Measurements from ENCODE around the gene ZNF644.

The ZNF644 gene

GRCh38 chr1:91020967-91021685 is 709 bp downstream of the ZNF644 start:
- DNase-seq (ENCODE audit: low read depth): peak; percentile 87
- Histone ChIP-seq H3K27me3 (replicated peaks; ENCODE audit: control insufficient read depth, insufficient read depth, low read length) (no peaks in the 10 kb centered on the region), H3K36me3 (ENCODE audit: control insufficient read depth, insufficient read depth, low read length, severe bottlenecking) (no peaks in the 10 kb centered on the region), H3K4me3 (ENCODE audit: low read length) (peak overlapping the region; percentile 99), H3K9me3 (ENCODE audit: control insufficient read depth, low read length) (no peaks in the 10 kb centered on the region), H3K9ac (ENCODE audit: low read length) (peak overlapping the region; percentile 100), H3K4me1 (ENCODE audit: control insufficient read depth, insufficient read depth, low read length) (peaks cover 43% of the 10 kb centered on the region)

- no peaks in the 10 kb centered on the region for H3K36me3 ChIP-seq (ENCODE audit: control insufficient read depth, insufficient read depth, low read length, severe bottlenecking)
- peak overlapping the region; percentile 99 for H3K4me3 ChIP-seq (ENCODE audit: low read length)
- H3K4me1 ChIP-seq (ENCODE audit: control insufficient read depth, insufficient read depth, low read length): peaks cover 43% of the 10 kb centered on the region
- no peaks in the 10 kb centered on the region for H3K27me3 ChIP-seq (replicated peaks; ENCODE audit: control insufficient read depth, insufficient read depth, low read length)
- H3K9ac ChIP-seq (ENCODE audit: low read length): peak overlapping the region; percentile 100
- H3K9me3 ChIP-seq (ENCODE audit: control insufficient read depth, low read length): no peaks in the 10 kb centered on the region
- peak; percentile 46 for DNase-seq (ENCODE audit: low read depth)
Measured at GRCh38 chr1:91020486-91020885, 1.3 kb downstream of the ZNF644 start.

GRCh38 chr1:91018006-91018405 is 3.8 kb downstream of the ZNF644 start:
- H3K27me3 ChIP-seq (replicated peaks; ENCODE audit: control insufficient read depth, insufficient read depth, low read length): no peaks in the 10 kb centered on the region
- peaks cover 47% of the 10 kb centered on the region for H3K4me1 ChIP-seq (ENCODE audit: control insufficient read depth, insufficient read depth, low read length)
- no peak overlapping the region for H3K4me3 ChIP-seq (ENCODE audit: low read length)
- peak; percentile 44 for DNase-seq (ENCODE audit: low read depth)
- no peaks in the 10 kb centered on the region for H3K36me3 ChIP-seq (ENCODE audit: control insufficient read depth, insufficient read depth, low read length, severe bottlenecking)
- no peak overlapping the region for H3K9ac ChIP-seq (ENCODE audit: low read length)
- H3K9me3 ChIP-seq (ENCODE audit: control insufficient read depth, low read length): no peaks in the 10 kb centered on the region

- no peaks in the 10 kb centered on the region for H3K36me3 ChIP-seq (ENCODE audit: control insufficient read depth, insufficient read depth, low read length, severe bottlenecking)
- H3K4me3 ChIP-seq (ENCODE audit: low read length): no peak overlapping the region
- no peaks in the 10 kb centered on the region for H3K9me3 ChIP-seq (ENCODE audit: control insufficient read depth, low read length)
Measured at GRCh38 chr1:91015794-91016550, 5.9 kb downstream of the ZNF644 start.

GRCh38 chr1:91015358-91015780 is 6.5 kb downstream of the ZNF644 start:
- H3K4me1 ChIP-seq (ENCODE audit: control insufficient read depth, insufficient read depth, low read length): peaks cover 38% of the 10 kb centered on the region
- H3K9ac ChIP-seq (ENCODE audit: low read length): no peak overlapping the region
- no peaks in the 10 kb centered on the region for H3K27me3 ChIP-seq (replicated peaks; ENCODE audit: control insufficient read depth, insufficient read depth, low read length)
- no peak for DNase-seq (ENCODE audit: low read depth)
- H3K4me3 ChIP-seq (ENCODE audit: low read length): no peak overlapping the region
- no peaks in the 10 kb centered on the region for H3K36me3 ChIP-seq (ENCODE audit: control insufficient read depth, insufficient read depth, low read length, severe bottlenecking)
- H3K9me3 ChIP-seq (ENCODE audit: control insufficient read depth, low read length): no peaks in the 10 kb centered on the region

More at GRCh38 chr1:91015794-91016550, 5.9 kb downstream of the ZNF644 start:
- DNase-seq (ENCODE audit: low read depth): peak; percentile 19
- H3K9ac ChIP-seq (ENCODE audit: low read length): no peak overlapping the region
- no peaks in the 10 kb centered on the region for H3K27me3 ChIP-seq (replicated peaks; ENCODE audit: control insufficient read depth, insufficient read depth, low read length)
- H3K4me1 ChIP-seq (ENCODE audit: control insufficient read depth, insufficient read depth, low read length): peaks cover 44% of the 10 kb centered on the region

GRCh38 chr1:91014475-91014874 is 7.4 kb downstream of the ZNF644 start:
- DNase-seq (ENCODE audit: low read depth): no peak
- Histone ChIP-seq H3K27me3 (replicated peaks; ENCODE audit: control insufficient read depth, insufficient read depth, low read length) (no peaks in the 10 kb centered on the region), H3K9me3 (ENCODE audit: control insufficient read depth, low read length) (no peaks in the 10 kb centered on the region), H3K36me3 (ENCODE audit: control insufficient read depth, insufficient read depth, low read length, severe bottlenecking) (no peaks in the 10 kb centered on the region), H3K4me3 (ENCODE audit: low read length) (no peak overlapping the region), H3K4me1 (ENCODE audit: control insufficient read depth, insufficient read depth, low read length) (peaks cover 29% of the 10 kb centered on the region), H3K9ac (ENCODE audit: low read length) (no peak overlapping the region)

- DNase-seq (ENCODE audit: low read depth): no peak
- Histone ChIP-seq H3K36me3 (ENCODE audit: control insufficient read depth, insufficient read depth, low read length, severe bottlenecking) (no peaks in the 10 kb centered on the region), H3K4me3 (ENCODE audit: low read length) (no peak overlapping the region), H3K27me3 (replicated peaks; ENCODE audit: control insufficient read depth, insufficient read depth, low read length) (no peaks in the 10 kb centered on the region), H3K9me3 (ENCODE audit: control insufficient read depth, low read length) (no peaks in the 10 kb centered on the region), H3K9ac (ENCODE audit: low read length) (no peak overlapping the region), H3K4me1 (ENCODE audit: control insufficient read depth, insufficient read depth, low read length) (peaks cover 17% of the 10 kb centered on the region)
Measured at GRCh38 chr1:91013302-91013701, 8.5 kb downstream of the ZNF644 start.

GRCh38 chr1:91012196-91012595 is 9.6 kb downstream of the ZNF644 start:
- H3K36me3 ChIP-seq (ENCODE audit: control insufficient read depth, insufficient read depth, low read length, severe bottlenecking): no peaks in the 10 kb centered on the region

GRCh38 chr1:91011726-91012125 is 10.1 kb downstream of the ZNF644 start:
- no peak overlapping the region for H3K4me3 ChIP-seq (ENCODE audit: low read length)
- H3K4me1 ChIP-seq (ENCODE audit: control insufficient read depth, insufficient read depth, low read length): peaks cover 14% of the 10 kb centered on the region
- no peak overlapping the region for H3K9ac ChIP-seq (ENCODE audit: low read length)
- H3K9me3 ChIP-seq (ENCODE audit: control insufficient read depth, low read length): no peaks in the 10 kb centered on the region
- DNase-seq (ENCODE audit: low read depth): peak; percentile 5
- H3K36me3 ChIP-seq (ENCODE audit: control insufficient read depth, insufficient read depth, low read length, severe bottlenecking): no peaks in the 10 kb centered on the region
- H3K27me3 ChIP-seq (replicated peaks; ENCODE audit: control insufficient read depth, insufficient read depth, low read length): no peaks in the 10 kb centered on the region

More at GRCh38 chr1:91012196-91012595, 9.6 kb downstream of the ZNF644 start:
- no peaks in the 10 kb centered on the region for H3K9me3 ChIP-seq (ENCODE audit: control insufficient read depth, low read length)
- no peaks in the 10 kb centered on the region for H3K27me3 ChIP-seq (replicated peaks; ENCODE audit: control insufficient read depth, insufficient read depth, low read length)
- no peak overlapping the region for H3K4me3 ChIP-seq (ENCODE audit: low read length)
- H3K4me1 ChIP-seq (ENCODE audit: control insufficient read depth, insufficient read depth, low read length): peaks cover 14% of the 10 kb centered on the region
- DNase-seq (ENCODE audit: low read depth): no peak
- H3K9ac ChIP-seq (ENCODE audit: low read length): no peak overlapping the region

- Histone ChIP-seq H3K9ac (ENCODE audit: low read length) (no peak overlapping the region), H3K4me3 (ENCODE audit: low read length) (no peak overlapping the region), H3K4me1 (ENCODE audit: control insufficient read depth, insufficient read depth, low read length) (peaks cover 10% of the 10 kb centered on the region), H3K27me3 (replicated peaks; ENCODE audit: control insufficient read depth, insufficient read depth, low read length) (no peaks in the 10 kb centered on the region), H3K36me3 (ENCODE audit: control insufficient read depth, insufficient read depth, low read length, severe bottlenecking) (no peaks in the 10 kb centered on the region), H3K9me3 (ENCODE audit: control insufficient read depth, low read length) (no peaks in the 10 kb centered on the region)
- DNase-seq (ENCODE audit: low read depth): peak; percentile 9
Measured at GRCh38 chr1:91007827-91008226, 14.0 kb downstream of the ZNF644 start.

GRCh38 chr1:91007092-91007491 is 14.7 kb downstream of the ZNF644 start:
- Histone ChIP-seq H3K36me3 (ENCODE audit: control insufficient read depth, insufficient read depth, low read length, severe bottlenecking) (no peaks in the 10 kb centered on the region), H3K4me1 (ENCODE audit: control insufficient read depth, insufficient read depth, low read length) (peaks cover 10% of the 10 kb centered on the region), H3K9me3 (ENCODE audit: control insufficient read depth, low read length) (no peaks in the 10 kb centered on the region), H3K9ac (ENCODE audit: low read length) (no peak overlapping the region), H3K4me3 (ENCODE audit: low read length) (no peak overlapping the region), H3K27me3 (replicated peaks; ENCODE audit: control insufficient read depth, insufficient read depth, low read length) (no peaks in the 10 kb centered on the region)
- DNase-seq (ENCODE audit: low read depth): no peak

All from adipocyte (in vitro differentiated cells).